ENCODE results near the gene CYP3A5. TPM values are rescaled to one million over a fixed set of nuclear protein-coding genes. Genes with fewer than 3 reads are reported as not detected.
"Not testable (repeated sequence)": the region's sequence is repeated elsewhere in the genome, so short reads cannot be mapped to it uniquely, and the experiment has no call there.

CYP3A5 gene
- 26.4 TPM for total RNA-seq

DNA sequence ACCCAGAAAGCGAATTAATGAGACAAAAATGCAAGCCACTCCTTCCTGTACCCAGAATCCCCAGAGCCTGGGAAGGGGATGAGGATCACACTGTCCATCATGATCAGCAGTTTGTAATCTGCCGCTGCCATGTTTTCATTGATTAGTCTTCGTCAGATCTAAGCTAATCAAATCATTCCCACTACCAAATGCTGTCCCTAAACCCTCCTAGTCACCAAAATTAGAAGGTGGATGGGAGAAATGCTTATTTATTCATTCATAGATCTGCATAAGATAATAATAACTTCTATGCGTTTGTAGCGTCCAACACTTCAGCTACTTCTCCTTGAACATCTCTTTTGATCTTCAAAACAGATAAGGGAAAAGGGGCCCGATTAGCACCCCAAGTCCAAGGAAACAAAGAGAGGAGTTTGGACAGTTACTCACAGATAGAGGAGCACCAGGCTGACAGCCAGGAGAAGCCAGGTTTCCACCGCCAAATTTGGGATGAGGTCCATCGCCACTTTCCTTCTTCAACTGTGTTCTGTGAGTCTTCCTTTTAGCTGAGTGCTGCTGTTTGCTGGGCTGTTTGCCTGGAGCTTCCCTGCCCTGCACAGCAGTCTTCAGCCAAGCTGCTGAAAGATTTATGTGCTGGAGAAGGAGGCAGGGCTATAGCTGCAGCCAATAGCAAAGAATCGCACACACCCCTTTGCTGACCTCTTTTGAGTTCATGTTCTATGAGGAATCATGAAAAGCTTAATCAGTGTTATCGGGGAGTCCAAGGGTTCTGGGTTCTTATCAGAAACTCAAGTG, at the start of gene CYP3A5:
Gene CYP3A5, minus strand, starts transcription at position 597 of the 792 bp plus-strand sequence. Its CDS starts 100 bp downstream, at position 497.
- ATAC-seq = peak; percentile 92

- ATAC-seq = peak; percentile 69
Observed at GRCh38 chr7:99728615-99729014, 48.8 kb upstream of the CYP3A5 start.

GRCh38 chr7:99723201-99723600, 43.4 kb upstream of the CYP3A5 start:
- not testable (repeated sequence) for ATAC-seq

DNA sequence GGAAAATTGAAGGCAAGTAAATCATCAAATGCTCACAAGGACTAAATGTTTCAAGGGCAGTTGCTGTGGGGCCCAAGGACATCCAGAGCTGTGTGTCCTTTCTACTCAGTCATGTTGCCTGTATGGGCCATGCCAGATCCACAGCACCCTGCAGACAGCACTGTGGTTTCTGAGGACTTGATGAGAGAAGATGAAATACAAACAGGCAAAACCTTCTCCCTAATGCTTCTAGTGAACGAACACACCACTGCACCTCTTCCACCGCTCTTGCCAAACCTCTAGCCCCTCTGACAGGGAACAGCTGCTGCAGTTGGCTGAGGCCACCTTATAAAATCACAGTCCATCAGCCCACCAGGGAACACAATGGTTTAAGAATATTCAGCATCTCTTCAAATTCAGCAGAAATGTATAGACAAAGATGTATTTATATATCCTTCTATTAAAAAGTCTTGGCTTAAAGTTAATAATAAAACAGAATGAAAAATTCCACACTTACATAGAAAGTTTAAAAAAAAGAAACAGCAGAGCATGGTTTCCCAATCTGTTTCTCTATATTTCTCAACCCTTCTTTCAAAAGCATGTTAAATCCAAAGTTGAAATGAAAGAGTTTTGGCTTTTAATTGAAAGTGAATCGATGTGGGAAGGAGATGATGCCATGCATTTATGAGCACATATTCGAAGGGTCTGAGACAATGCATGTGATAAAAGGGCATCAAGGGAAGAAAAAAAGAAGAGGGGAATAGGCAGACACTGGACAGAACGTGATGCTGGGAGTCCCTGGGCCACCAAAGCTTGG, 41.2 kb upstream of the CYP3A5 start:
- no peak for ATAC-seq

GRCh38 chr7:99719996-99720769, 40.4 kb upstream of the CYP3A5 start:
- ATAC-seq = peak; percentile 71

DNA sequence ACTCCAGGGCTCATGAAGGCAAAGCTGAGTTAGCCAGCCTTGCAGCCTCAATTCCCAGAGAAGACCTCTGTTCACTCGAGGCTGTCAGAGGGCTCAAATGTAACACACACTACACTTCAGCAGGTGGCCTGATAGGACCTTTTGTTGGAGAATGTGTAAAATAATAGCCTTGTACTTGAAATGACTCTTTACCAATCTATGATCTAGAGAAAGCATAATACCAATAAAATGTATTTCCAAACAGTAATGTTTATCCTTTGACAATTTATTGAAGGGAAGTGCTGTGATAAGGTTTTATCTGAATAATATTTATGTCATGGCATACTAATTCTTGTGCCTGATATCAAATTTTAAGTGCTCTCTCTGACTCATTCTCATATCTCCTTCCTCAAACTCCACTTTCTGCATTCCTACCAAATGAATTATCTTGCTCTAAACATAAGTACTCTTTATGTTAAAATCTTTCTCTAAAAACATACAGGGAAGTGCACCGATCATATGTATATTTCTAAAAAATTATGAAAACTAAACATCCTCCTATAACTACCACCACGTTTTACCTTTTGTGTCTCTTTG, 34.3 kb upstream of the CYP3A5 start:
- ATAC-seq = no peak

- ATAC-seq = peak; percentile 25
Observed at GRCh38 chr7:99709838-99710578, 30.2 kb upstream of the CYP3A5 start.

DNA sequence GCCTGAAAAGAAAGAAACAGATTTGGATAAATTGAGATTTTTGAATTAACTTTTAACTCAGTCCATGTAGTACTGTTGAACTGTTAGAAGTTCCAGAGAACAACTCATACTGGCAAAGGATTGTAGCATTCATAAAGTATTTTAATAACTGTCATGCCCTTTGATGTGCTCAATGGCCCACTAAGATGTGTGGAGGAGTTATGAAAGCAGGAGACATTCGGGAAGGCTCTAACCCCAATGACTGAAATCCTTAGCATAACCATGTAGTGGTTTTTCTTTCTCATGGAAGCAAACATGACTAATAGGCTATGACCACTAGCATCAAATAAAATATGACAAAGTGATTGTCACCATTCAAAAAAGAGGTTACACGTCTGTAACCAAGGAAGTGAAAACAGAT, 29.5 kb upstream of the CYP3A5 start:
- no peak for ATAC-seq

- ATAC-seq = no peak
Observed at GRCh38 chr7:99707096-99707495, 27.3 kb upstream of the CYP3A5 start.

GRCh38 chr7:99699946-99700345, 20.1 kb upstream of the CYP3A5 start:
- no peak for ATAC-seq

DNA sequence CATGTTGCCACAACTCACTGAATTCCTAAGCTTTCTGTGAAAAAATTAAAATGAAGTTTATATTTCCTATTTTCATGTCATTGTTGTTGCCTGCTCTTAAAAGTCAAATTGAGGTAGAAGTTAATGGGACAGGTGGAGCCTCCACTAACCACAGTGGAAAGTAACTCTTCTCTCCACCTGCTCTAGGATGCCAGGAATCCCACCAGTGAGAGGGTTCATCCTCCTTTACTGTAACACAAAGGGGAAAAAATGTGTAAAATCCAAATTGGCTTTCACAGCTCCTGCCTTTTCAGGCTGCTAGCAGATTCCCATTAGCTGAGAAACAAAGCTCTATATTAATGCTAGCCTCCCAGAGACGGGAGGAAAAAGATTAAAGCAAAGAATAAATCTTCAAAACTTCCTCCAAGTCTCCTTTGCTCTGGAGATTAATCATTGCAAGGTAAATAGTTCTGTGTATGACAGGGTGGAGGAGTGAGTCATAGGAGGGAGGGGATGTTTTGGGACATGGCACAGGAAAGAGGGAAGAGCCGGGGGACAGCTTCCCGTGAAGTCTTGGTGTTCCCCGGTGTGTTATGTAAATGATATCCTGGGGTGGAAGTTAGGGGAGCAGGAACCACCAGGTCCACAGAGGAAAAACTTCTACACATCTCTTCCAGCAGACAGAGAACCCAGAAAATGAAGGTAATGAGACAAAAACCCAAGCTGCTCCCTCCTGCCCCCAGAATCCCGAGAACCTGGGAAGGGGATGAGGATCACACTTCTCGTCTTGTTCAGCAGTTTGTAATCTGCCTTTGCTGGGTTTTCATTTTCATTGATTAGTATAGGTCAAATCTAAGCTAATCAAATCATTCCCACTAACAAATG, 19.3 kb upstream of the CYP3A5 start:
- ATAC-seq = peak; percentile 96

GRCh38 chr7:99694912-99695304, 15.1 kb upstream of the CYP3A5 start:
- no peak for ATAC-seq

DNA sequence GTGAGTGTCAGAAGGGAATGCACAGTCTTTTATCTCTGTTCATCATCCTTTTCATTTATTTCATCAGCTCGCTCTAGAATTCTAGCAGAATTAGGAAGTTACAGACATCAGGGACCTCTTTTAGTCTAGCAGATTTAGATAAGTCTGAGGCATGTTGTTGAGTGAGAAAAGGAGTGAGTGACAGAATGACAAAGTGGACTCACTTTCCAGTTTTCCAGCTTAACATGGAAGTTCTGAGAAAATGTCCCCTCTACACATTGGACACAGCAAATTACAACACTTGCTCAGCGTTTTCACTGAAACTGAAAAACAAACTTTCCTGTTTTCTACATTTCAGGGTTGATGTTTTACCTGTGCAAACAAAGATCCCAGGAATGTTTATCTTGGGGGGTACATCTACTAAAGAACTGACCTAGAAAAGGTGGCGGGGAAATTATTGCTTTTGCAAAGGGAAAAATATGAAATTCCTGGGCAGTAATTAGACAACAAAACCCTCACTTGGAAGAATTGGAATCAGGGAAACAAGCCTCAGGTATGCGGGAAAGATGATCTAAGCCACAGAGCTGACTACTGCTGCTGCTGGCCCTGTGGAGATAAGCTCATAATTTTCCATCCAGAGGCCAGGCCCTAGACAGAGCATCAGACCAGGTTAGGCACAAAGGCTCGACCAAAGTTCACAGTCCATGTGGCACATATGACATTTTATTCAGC, 14.6 kb upstream of the CYP3A5 start:
- no peak for ATAC-seq

GRCh38 chr7:99693427-99694200, 13.8 kb upstream of the CYP3A5 start:
- ATAC-seq = no peak

DNA sequence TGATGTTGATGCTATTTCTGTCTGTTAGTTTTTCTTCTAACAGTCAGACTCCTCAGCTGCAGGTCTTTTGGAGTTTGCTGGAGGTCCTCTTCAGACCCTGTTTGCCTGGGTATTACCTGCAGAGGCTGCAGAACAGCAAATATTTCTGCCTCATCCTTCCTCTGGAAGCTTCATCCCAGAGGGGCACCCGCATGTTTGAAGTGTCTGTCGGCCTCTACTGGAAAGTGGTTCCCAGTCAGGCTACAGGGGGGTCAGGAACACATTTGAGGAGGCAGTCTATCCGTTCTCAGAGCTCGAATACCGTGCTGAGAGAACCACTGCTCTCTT, 13.3 kb upstream of the CYP3A5 start:
- no peak for ATAC-seq

DNA sequence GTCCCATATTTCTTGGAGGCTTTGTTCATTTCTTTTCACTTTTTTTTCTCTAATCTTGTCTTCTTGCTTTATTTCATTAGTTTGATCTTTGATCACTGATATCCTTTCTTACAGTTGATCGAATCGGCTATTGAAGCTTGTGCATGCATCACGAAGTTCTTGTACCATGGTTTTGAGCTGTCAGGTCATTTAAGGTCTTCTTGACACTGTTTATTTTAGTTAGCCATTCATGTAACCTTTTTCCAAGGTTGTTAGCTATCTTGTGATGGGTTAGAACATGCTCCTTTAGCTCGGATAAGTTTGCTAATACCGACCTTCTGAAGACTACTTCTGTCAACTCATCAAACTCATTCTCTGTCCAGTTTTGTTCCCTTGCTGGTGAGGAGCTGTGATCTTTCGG, 12.8 kb upstream of the CYP3A5 start:
- ATAC-seq = not testable (repeated sequence)

- not testable (repeated sequence) for ATAC-seq
Observed at GRCh38 chr7:99691658-99692057, 11.9 kb upstream of the CYP3A5 start.

DNA sequence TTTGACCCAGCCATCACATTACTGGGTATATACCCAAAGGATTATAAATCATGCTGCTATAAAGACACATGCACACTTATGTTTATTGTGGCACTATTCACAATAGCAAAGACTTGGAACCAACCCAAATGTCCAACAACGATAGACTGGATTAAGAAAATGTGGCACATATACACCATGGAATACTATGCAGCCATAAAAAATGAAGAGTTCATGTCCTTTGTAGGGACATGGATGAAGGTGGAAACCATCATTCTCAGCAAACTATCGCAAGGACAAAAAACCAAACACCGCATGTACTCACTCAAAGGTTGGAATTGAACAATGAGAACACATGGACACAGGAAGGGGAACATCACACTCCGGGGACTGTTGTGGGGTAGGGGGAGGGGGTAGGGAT, 11.1 kb upstream of the CYP3A5 start:
- ATAC-seq = not testable (repeated sequence)

DNA sequence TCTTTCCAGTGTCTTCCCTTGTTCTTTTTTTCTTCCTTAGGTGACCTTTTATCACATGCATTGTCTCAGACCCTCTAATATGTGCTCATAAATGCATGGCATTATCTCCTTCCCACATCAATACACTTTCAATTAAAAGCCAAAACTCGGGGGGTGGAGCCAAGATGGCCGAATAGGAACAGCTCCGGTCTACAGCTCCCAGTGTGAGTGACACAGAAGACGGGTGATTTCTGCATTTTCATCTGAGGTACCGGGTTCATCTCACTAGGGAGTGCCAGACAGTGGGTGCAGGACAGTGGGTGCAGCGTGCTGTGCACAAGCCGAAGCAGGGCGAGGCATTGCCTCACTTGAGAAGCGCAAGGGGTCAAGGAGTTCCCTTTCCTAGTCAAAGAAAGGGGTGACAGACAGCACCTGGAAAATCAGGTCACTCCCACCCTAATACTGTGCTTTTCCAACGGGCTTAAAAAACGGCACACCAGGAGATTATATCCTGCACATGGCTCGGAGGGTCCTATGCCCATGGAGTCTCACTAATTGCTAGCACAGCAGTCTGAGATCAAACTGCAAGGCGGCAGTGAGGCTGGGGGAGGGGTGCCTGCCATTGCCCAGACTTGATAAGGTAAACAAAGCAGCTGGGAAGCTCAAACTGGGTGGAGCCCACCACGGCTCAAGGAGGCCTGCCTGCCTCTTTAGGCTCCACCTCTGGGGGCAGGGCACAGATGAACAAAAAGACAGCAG, 6.2 kb upstream of the CYP3A5 start:
- not testable (repeated sequence) for ATAC-seq

Measured in esophagus mucosa (tissue), 1 donor.